Thyroid gland (tissue), 4 donors: Measurements from ENCODE around the gene C1orf50. TPM values are rescaled to one million over a fixed set of nuclear protein-coding genes. Genes with fewer than 3 reads are reported as not detected.
"Not testable (repeated sequence)": the region's sequence is repeated elsewhere in the genome, so short reads cannot be mapped to it uniquely, and the experiment has no call there.

Experiments
- DNase-seq, 2 donors: peaks; one replicate each; pipeline ENCODE4 v3.0.0-alpha.2; 2019
- H3K27ac ChIP-seq, 3 donors: fragments of 200-600 bp; sonication (generic); 1 replicate in 2 of 3; 2 replicates in 1 of 3; pipeline ENCODE4 v1.5.1; 2016 to 2019; ENCODE audit warnings: mild to moderate bottlenecking in 1 of 3, moderate library complexity in 1 of 3
- H3K27me3 ChIP-seq: fragments of 200-600 bp; sonication (generic); one replicate; pipeline ENCODE4 v1.5.1; 2019
- H3K36me3 ChIP-seq, 2 donors: fragments of 200-600 bp; sonication (generic); one replicate each; pipeline ENCODE4 v1.5.1; 2016 to 2019
- H3K4me1 ChIP-seq, 2 donors: fragments of 200-600 bp; sonication (generic); one replicate each; pipeline ENCODE4 v1.5.1; 2017 to 2019
- H3K4me3 ChIP-seq, 3 donors: fragments of 200-600 bp; sonication (generic); replicated peaks in 1 of 3; 1 replicate in 2 of 3; 2 replicates in 1 of 3; pipeline ENCODE4 v1.5.1; 2016; ENCODE audit warnings: mild to moderate bottlenecking in 1 of 3
- H3K9me3 ChIP-seq: fragments of 200-600 bp; sonication (generic); one replicate; pipeline ENCODE4 v1.5.1; 2017
- POLR2A ChIP-seq, 2 donors: fragments of 450-650 bp; IDR thresholded peaks; one replicate each; pipeline ENCODE4 v1.6.1; 2017; ENCODE audit warnings: antibody characterized with exemption in 2 of 2, mild to moderate bottlenecking in 2 of 2, moderate library complexity in 1 of 2
- WGBS, 2 donors: methylation state at CpG; one replicate each; pipeline ENCODE4 v1.1.5; 2017; 5-methylcytosine and 5-hydroxymethylcytosine counted together
- intact Hi-C: fragments of 100-400 bp; cut with DNase I; formaldehyde crosslinking; loops from one replicate; pipeline ENCODE4 v1.15.1; 2023
- total RNA-seq, 4 donors: library from RNA; depleted of rRNA; stranded (reverse); fragments of >200 nt; gene quantifications; one replicate each; pipeline ENCODE4 v1.2.3, GENCODE V29; 2016
- TF ChIP-seq, protein P1 (sequence below), 6 experiments: fragments of 200-600 bp in 3 of 6; fragments of 450-650 bp in 3 of 6; sonication (generic) in 3 of 6; IDR thresholded peaks; one replicate each; pipeline ENCODE4 v1.5.1; 2016 to 2019; ENCODE audit warnings: antibody characterized with exemption in 6 of 6, mild to moderate bottlenecking in 2 of 6, inconsistent platforms in 1 of 6, moderate library complexity in 1 of 6

Gene C1orf50
- total RNA-seq, 4 donors from 2014 or later, result 4.2 to 7.2 (median 4.7) TPM

- no peaks in the 10 kb centered on the region for H3K4me1 ChIP-seq
- no peak for DNase-seq
- no peaks in the 10 kb centered on the region for H3K9me3 ChIP-seq
- H3K4me3 ChIP-seq, result no peak overlapping the region
- no peaks in the 10 kb centered on the region for H3K27me3 ChIP-seq
- intact Hi-C loops, result no loop called here
- H3K27ac ChIP-seq, result no peak overlapping the region
- TF ChIP-seq, protein P1, sequence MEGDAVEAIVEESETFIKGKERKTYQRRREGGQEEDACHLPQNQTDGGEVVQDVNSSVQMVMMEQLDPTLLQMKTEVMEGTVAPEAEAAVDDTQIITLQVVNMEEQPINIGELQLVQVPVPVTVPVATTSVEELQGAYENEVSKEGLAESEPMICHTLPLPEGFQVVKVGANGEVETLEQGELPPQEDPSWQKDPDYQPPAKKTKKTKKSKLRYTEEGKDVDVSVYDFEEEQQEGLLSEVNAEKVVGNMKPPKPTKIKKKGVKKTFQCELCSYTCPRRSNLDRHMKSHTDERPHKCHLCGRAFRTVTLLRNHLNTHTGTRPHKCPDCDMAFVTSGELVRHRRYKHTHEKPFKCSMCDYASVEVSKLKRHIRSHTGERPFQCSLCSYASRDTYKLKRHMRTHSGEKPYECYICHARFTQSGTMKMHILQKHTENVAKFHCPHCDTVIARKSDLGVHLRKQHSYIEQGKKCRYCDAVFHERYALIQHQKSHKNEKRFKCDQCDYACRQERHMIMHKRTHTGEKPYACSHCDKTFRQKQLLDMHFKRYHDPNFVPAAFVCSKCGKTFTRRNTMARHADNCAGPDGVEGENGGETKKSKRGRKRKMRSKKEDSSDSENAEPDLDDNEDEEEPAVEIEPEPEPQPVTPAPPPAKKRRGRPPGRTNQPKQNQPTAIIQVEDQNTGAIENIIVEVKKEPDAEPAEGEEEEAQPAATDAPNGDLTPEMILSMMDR (IDR thresholded peaks at IDR 0.05), result no peak
- TF ChIP-seq POLR2A (IDR thresholded peaks at IDR 0.05), result no peak
- no peaks in the 10 kb centered on the region for H3K36me3 ChIP-seq
These were observed 40.1 kb downstream of the C1orf50 start for GRCh38 chr1:42807056-42807668.

- not testable (repeated sequence) for H3K36me3 ChIP-seq, H3K9me3 ChIP-seq, H3K4me3 ChIP-seq, H3K27ac ChIP-seq, DNase-seq, H3K27me3 ChIP-seq
- intact Hi-C loops, result loop anchor here (5.0 kb wide), 1 partner anchor 48 kb away; the partner anchor contains the start of genes C1orf50 and P3H1
- 96 to 100% methylated on average over 3 of the region's 3 CpGs for WGBS, 2 donors
- peaks cover 10 to 13% of the 10 kb centered on the region in 2 donors for H3K4me1 ChIP-seq
These were observed 47.8 kb downstream of the C1orf50 start for GRCh38 chr1:42814815-42815214.

DNA sequence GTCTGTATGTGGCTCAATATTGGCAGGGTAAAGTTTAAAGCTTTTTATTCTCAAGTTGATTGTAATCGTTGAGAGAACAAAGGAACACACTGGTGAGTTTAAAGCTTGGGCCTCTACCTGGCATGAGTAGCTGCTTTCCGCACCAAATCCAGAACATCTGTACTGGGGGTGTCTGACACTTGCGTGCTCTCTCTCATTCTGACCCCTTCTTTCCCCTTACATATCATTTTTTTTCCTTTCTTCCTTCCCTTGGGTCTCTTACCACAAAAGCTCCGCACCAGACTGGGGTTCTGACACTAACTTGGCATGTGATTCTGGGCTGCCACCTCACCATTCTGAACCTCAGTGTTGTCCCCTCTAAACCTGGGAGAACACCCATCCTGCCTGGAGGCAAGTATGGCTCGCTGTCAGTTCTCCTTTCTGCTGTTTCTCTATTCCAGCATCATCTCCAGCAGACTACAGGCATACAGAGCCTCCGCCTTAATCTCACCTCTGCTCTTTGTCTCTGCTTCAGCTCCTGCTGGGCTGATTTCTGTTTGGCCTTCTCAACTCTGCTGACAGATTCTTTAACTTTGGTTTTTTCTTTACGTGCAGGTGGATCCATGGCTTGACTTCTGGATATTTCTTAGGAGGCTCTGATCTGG is 49.0 kb downstream of the C1orf50 start:
- DNase-seq, result no peak
- no peaks in the 10 kb centered on the region for H3K27me3 ChIP-seq
- no peak for TF ChIP-seq POLR2A (IDR thresholded peaks at IDR 0.05)
- TF ChIP-seq, protein P1 (IDR thresholded peaks at IDR 0.05), result no peak
- intact Hi-C loops, result loop anchor here (5.0 kb wide), 1 partner anchor 49 kb away; the partner anchor contains the start of genes C1orf50 and P3H1
- H3K4me3 ChIP-seq, result peak overlapping the region in 2 of 3 donors; percentile 43 to 60
- 45 to 46% methylated on average over 7 of the region's 7 CpGs for WGBS, 2 donors
- H3K4me1 ChIP-seq, result peaks cover 10 to 13% of the 10 kb centered on the region in 2 donors
- H3K9me3 ChIP-seq, result no peaks in the 10 kb centered on the region
- no peaks in the 10 kb centered on the region for H3K36me3 ChIP-seq
- H3K27ac ChIP-seq, result peak overlapping the region; percentile 91 to 100 (median 97)

GRCh38 chr1:42816585-42817439 is 49.8 kb downstream of the C1orf50 start, which contains the start of the genes ERMAP and SVBP:
TSS of gene ERMAP (plus strand) at chr1:42817122. CDS start at chr1:42830449, 13,327 bp downstream.
TSS of gene SVBP (minus strand) at chr1:42817397. CDS start at chr1:42816544, 853 bp downstream.
- Histone ChIP-seq H3K27me3 (no peaks in the 10 kb centered on the region), H3K27ac (peak within 1 kb of the TSS; percentile 91 to 100 (median 97)), H3K4me1 (peaks cover 10 to 13% of the 10 kb centered on the region in 2 donors), H3K9me3 (no peaks in the 10 kb centered on the region), H3K4me3 (peak within 1 kb of the TSS; percentile 37 to 93 (median 43)), H3K36me3 (no peaks in the 10 kb centered on the region)
- DNase-seq, result peak; percentile 90 to 91
- TF ChIP-seq, protein P1 (IDR thresholded peaks at IDR 0.05), result no peak
- TF ChIP-seq POLR2A (IDR thresholded peaks at IDR 0.05), result peak in 1 of 2 donors; percentile 60
- intact Hi-C loops, result loop anchor here (5.0 kb wide), 1 partner anchor 50 kb away; the partner anchor contains the start of genes C1orf50 and P3H1
- 1 to 2% methylated on average over 12 to 15 of the region's 66 CpGs for WGBS, 2 donors

- Histone ChIP-seq H3K36me3 (no peaks in the 10 kb centered on the region), H3K27me3 (no peaks in the 10 kb centered on the region), H3K9me3 (no peaks in the 10 kb centered on the region), H3K4me1 (peaks cover 13% of the 10 kb centered on the region in 2 donors), H3K4me3 (peak overlapping the region; percentile 16 to 43 (median 37)), H3K27ac (peak overlapping the region; percentile 91 to 100 (median 97))
- no peak for DNase-seq
- WGBS, 2 donors, result 2% methylated on average over 6 to 7 of the region's 13 CpGs
- no peak for TF ChIP-seq POLR2A (IDR thresholded peaks at IDR 0.05)
- TF ChIP-seq, protein P1 (IDR thresholded peaks at IDR 0.05), result no peak
- intact Hi-C loops, result loop anchor here (5.0 kb wide), 1 partner anchor 50 kb away; the partner anchor contains the start of genes C1orf50 and P3H1
These were observed 50.4 kb downstream of the C1orf50 start for GRCh38 chr1:42817440-42817767.
